Stimulated activated CD8-positive, alpha-beta memory T cell treated with anti-CD3 and anti-CD28 coated beads, Interleukin-7, amount 100 ng/mL, for 24 hours (primary cell): Measurements from ENCODE around the gene ACACA.
"Not testable (repeated sequence)": the region's sequence is repeated elsewhere in the genome, so short reads cannot be mapped to it uniquely, and the experiment has no call there.

Experiments
- DNase-seq: peaks from one replicate; pipeline ENCODE4 v3.0.0-alpha.2; 2020; ENCODE audit warnings: low read depth

ACACA gene

GRCh38 chr17:37406635-37407461 lies at the start of gene ACACA, which contains the start of gene TADA2A:
TSS of gene ACACA (minus strand) at chr17:37406836. CDS start at chr17:37406299, 537 bp downstream.
TSS of gene TADA2A (plus strand) at chr17:37406886. CDS start at chr17:37411366, 4,480 bp downstream.
- peak; percentile 59 for DNase-seq

GRCh38 chr17:37450112-37450511 lies 43.5 kb upstream of the ACACA start:
- no peak for DNase-seq

- DNase-seq: no peak
Observed at GRCh38 chr17:37447641-37448040, 41.0 kb upstream of the ACACA start.

GRCh38 chr17:37446027-37446426 lies 39.4 kb upstream of the ACACA start:
- no peak for DNase-seq

- not testable (repeated sequence) for DNase-seq
Observed at GRCh38 chr17:37441369-37442014, 34.9 kb upstream of the ACACA start.

GRCh38 chr17:37440424-37440823 lies 33.8 kb upstream of the ACACA start:
- no peak for DNase-seq

- DNase-seq: no peak
Observed at GRCh38 chr17:37438141-37438540, 31.5 kb upstream of the ACACA start.

GRCh38 chr17:37432671-37433070 lies 26.0 kb upstream of the ACACA start:
- DNase-seq: no peak

GRCh38 chr17:37430051-37430627 lies 23.5 kb upstream of the ACACA start:
- no peak for DNase-seq

- DNase-seq: no peak
Observed at GRCh38 chr17:37429453-37429852, 22.8 kb upstream of the ACACA start.

- DNase-seq: no peak
Observed at GRCh38 chr17:37429039-37429438, 22.4 kb upstream of the ACACA start.

GRCh38 chr17:37425268-37425667 lies 18.6 kb upstream of the ACACA start:
- DNase-seq: no peak

GRCh38 chr17:37422971-37423625 lies 16.5 kb upstream of the ACACA start:
- DNase-seq: no peak

GRCh38 chr17:37417852-37418251 lies 11.2 kb upstream of the ACACA start:
- no peak for DNase-seq

- DNase-seq: no peak
Observed at GRCh38 chr17:37413875-37414519, 7.4 kb upstream of the ACACA start.

GRCh38 chr17:37410357-37410756 lies 3.7 kb upstream of the ACACA start:
- no peak for DNase-seq

- not testable (repeated sequence) for DNase-seq
Observed at GRCh38 chr17:37408145-37408479, 1.5 kb upstream of the ACACA start.

- no peak for DNase-seq
Observed at GRCh38 chr17:37405955-37406634, 541 bp downstream of the ACACA start.

GRCh38 chr17:37405522-37405921 lies 1.1 kb downstream of the ACACA start:
- not testable (repeated sequence) for DNase-seq

- DNase-seq: no peak
Observed at GRCh38 chr17:37400505-37400904, 6.1 kb downstream of the ACACA start.

- no peak for DNase-seq
Observed at GRCh38 chr17:37399265-37399803, 7.3 kb downstream of the ACACA start.
